GM19351 (cell line): Measurements from ENCODE around the gene TPTE2.
"Not testable (repeated sequence)": the region's sequence is repeated elsewhere in the genome, so short reads cannot be mapped to it uniquely, and the experiment has no call there.

ENCODE experiments used
- ATAC-seq: cut with Tn5 transposase; IDR thresholded peaks from one replicate; pipeline ENCODE4 v1.9.1; 2021; ENCODE audit warnings: mild to moderate bottlenecking, moderate library complexity; ENCODE audit not compliant: unreplicated experiment

Gene TPTE2

GRCh38 chr13:19567820-19568534 lies 6.6 kb upstream of the TPTE2 start:
- peak; percentile 64 for ATAC-seq

GRCh38 chr13:19561585-19561984 lies 253 bp upstream of the TPTE2 start:
- no peak for ATAC-seq

GRCh38 chr13:19560672-19561071 lies 660 bp downstream of the TPTE2 start:
- not testable (repeated sequence) for ATAC-seq

- not testable (repeated sequence) for ATAC-seq
Measured at GRCh38 chr13:19559739-19560138, 1.6 kb downstream of the TPTE2 start.

GRCh38 chr13:19557287-19557686 lies 4.0 kb downstream of the TPTE2 start:
- not testable (repeated sequence) for ATAC-seq

- not testable (repeated sequence) for ATAC-seq
Measured at GRCh38 chr13:19549245-19549644, 12.1 kb downstream of the TPTE2 start.

- ATAC-seq, result peak; percentile 67
Measured at GRCh38 chr13:19525634-19526033, 35.7 kb downstream of the TPTE2 start.

- peak; percentile 67 for ATAC-seq
Measured at GRCh38 chr13:19519049-19519448, 42.3 kb downstream of the TPTE2 start.

- not testable (repeated sequence) for ATAC-seq
Measured at GRCh38 chr13:19507623-19508022, 53.7 kb downstream of the TPTE2 start.

GRCh38 chr13:19460126-19460525 lies 101.2 kb downstream of the TPTE2 start:
- ATAC-seq, result not testable (repeated sequence)

- ATAC-seq, result not testable (repeated sequence)
Measured at GRCh38 chr13:19439056-19439686, 122.2 kb downstream of the TPTE2 start.

GRCh38 chr13:19437780-19438179 lies 123.6 kb downstream of the TPTE2 start:
- not testable (repeated sequence) for ATAC-seq

- not testable (repeated sequence) for ATAC-seq
Measured at GRCh38 chr13:19422236-19422635, 139.1 kb downstream of the TPTE2 start.

- ATAC-seq, result not testable (repeated sequence)
Measured at GRCh38 chr13:19412494-19412893, 148.8 kb downstream of the TPTE2 start.

- ATAC-seq, result not testable (repeated sequence)
Measured at GRCh38 chr13:19382746-19383511, 178.4 kb downstream of the TPTE2 start.

- no peak for ATAC-seq
Measured at GRCh38 chr13:19382111-19382510, 179.2 kb downstream of the TPTE2 start.
